Mesenchymal stem cell (in vitro differentiated cells and primary cell): Measurements from ENCODE around the gene RFXAP.

Experiments
- DNase-seq: peaks from one replicate; pipeline ENCODE4 v3.0.0-alpha.2; 2013
- H2AFZ ChIP-seq: one replicate; pipeline ENCODE4 v1.6.1; 2013; ENCODE audit warnings: low read depth, mild to moderate bottlenecking, control low read depth, inconsistent platforms, low read length, moderate library complexity
- H2AK5ac ChIP-seq: 2 replicates; pipeline ENCODE4 v1.6.1; 2013; ENCODE audit warnings: low read length, moderate library complexity, mild to moderate bottlenecking, inconsistent platforms; ENCODE audit not compliant: severe bottlenecking
- H2BK120ac ChIP-seq: one replicate; pipeline ENCODE4 v1.6.1; 2013; ENCODE audit warnings: low read depth, mild to moderate bottlenecking, inconsistent platforms, low read length, moderate library complexity
- H2BK12ac ChIP-seq, 2 experiments: one replicate each; pipeline ENCODE4 v1.6.1; 2013; ENCODE audit warnings: inconsistent platforms in 2 of 2, low read length in 2 of 2, mild to moderate bottlenecking in 2 of 2, moderate library complexity in 2 of 2, control low read depth in 1 of 2
- H2BK15ac ChIP-seq: one replicate; pipeline ENCODE4 v1.6.1; 2013; ENCODE audit warnings: mild to moderate bottlenecking, low read depth, inconsistent platforms; ENCODE audit not compliant: poor library complexity, severe bottlenecking
- H2BK5ac ChIP-seq: 2 replicates; pipeline ENCODE4 v1.6.1; 2013; ENCODE audit warnings: low read depth, mild to moderate bottlenecking, low read length, control low read depth, inconsistent platforms; ENCODE audit not compliant: poor library complexity, severe bottlenecking
- H3K14ac ChIP-seq, 2 experiments: one replicate each; pipeline ENCODE4 v1.6.1; 2013; ENCODE audit warnings: inconsistent platforms in 2 of 2, low read length in 2 of 2, control low read depth in 1 of 2, mild to moderate bottlenecking in 1 of 2, moderate library complexity in 1 of 2
- H3K18ac ChIP-seq, 2 experiments: one replicate each; pipeline ENCODE4 v1.6.1; 2013; ENCODE audit warnings: inconsistent platforms in 2 of 2, low read length in 2 of 2, control low read depth in 1 of 2, low read depth in 1 of 2, mild to moderate bottlenecking in 1 of 2
- H3K23ac ChIP-seq, 2 experiments: one replicate each; pipeline ENCODE4 v1.6.1; 2013; ENCODE audit warnings: inconsistent platforms in 2 of 2, low read length in 2 of 2, mild to moderate bottlenecking in 2 of 2, moderate library complexity in 2 of 2, control low read depth in 1 of 2
- H3K27ac ChIP-seq: 2 replicates; pipeline ENCODE4 v1.5.1; 2013; ENCODE audit warnings: mild to moderate bottlenecking, moderate library complexity, low read length, control low read depth, inconsistent platforms; ENCODE audit not compliant: poor library complexity, severe bottlenecking
- H3K27me3 ChIP-seq, 2 experiments: 2 replicates each; pipeline versions ENCODE4 v1.6.1 to v1.7.0; 2013; ENCODE audit warnings: low read length in 2 of 2, mild to moderate bottlenecking in 2 of 2, moderate library complexity in 2 of 2, control low read depth in 1 of 2, inconsistent platforms in 1 of 2; ENCODE audit not compliant: control insufficient read depth in 1 of 2, insufficient read depth in 1 of 2
- H3K36me3 ChIP-seq, 2 experiments: 2 replicates each; pipeline versions ENCODE4 v1.6.1 to v1.7.0; 2013; ENCODE audit warnings: low read length in 2 of 2, control low read depth in 1 of 2, inconsistent platforms in 1 of 2, low read depth in 1 of 2, mild to moderate bottlenecking in 1 of 2; ENCODE audit not compliant: insufficient read depth in 2 of 2, control insufficient read depth in 1 of 2
- H3K4ac ChIP-seq, 2 experiments: one replicate each; pipeline ENCODE4 v1.6.1; 2013; ENCODE audit warnings: inconsistent platforms in 2 of 2, low read length in 2 of 2, mild to moderate bottlenecking in 2 of 2, moderate library complexity in 2 of 2, control low read depth in 1 of 2, low read depth in 1 of 2
- H3K4me1 ChIP-seq: 2 replicates; pipeline ENCODE4 v1.6.1; 2013; ENCODE audit warnings: low read depth, low read length, control low read depth; ENCODE audit not compliant: control insufficient read depth, insufficient read depth
- H3K4me2 ChIP-seq: 2 replicates; pipeline ENCODE4 v1.6.1; 2013; ENCODE audit warnings: low read length, mild to moderate bottlenecking, inconsistent platforms; ENCODE audit not compliant: poor library complexity, severe bottlenecking
- H3K4me3 ChIP-seq, 2 experiments: 2 replicates each; pipeline versions ENCODE4 v1.5.1 to v1.7.0; 2013; ENCODE audit warnings: low read length in 2 of 2, mild to moderate bottlenecking in 2 of 2, control low read depth in 1 of 2, low read depth in 1 of 2; ENCODE audit not compliant: insufficient read depth in 1 of 2
- H3K79me1 ChIP-seq: replicated peaks from 2 replicates; pipeline ENCODE4 v1.6.1; 2013; ENCODE audit warnings: mild to moderate bottlenecking, control low read depth, low read length, inconsistent platforms; ENCODE audit not compliant: poor library complexity, severe bottlenecking
- H3K9ac ChIP-seq: 2 replicates; pipeline ENCODE4 v1.7.0; 2013; ENCODE audit warnings: mild to moderate bottlenecking, low read length, moderate library complexity
- H3K9me3 ChIP-seq: 2 replicates; pipeline ENCODE4 v1.7.0; 2013; ENCODE audit warnings: mild to moderate bottlenecking, low read length; ENCODE audit not compliant: control insufficient read depth
- H4K8ac ChIP-seq: one replicate; pipeline ENCODE4 v1.6.1; 2013; ENCODE audit warnings: inconsistent platforms, mild to moderate bottlenecking, low read length, moderate library complexity
- H4K91ac ChIP-seq: one replicate; pipeline ENCODE4 v1.6.1; 2013; ENCODE audit warnings: mild to moderate bottlenecking, low read length, inconsistent platforms
- WGBS: methylation state at CpG from one replicate; pipeline ENCODE4 v1.1.7; 2013; ENCODE audit warnings: mixed read lengths; 5-methylcytosine and 5-hydroxymethylcytosine counted together

Gene RFXAP

GRCh38 chr13:36774931-36775330 lies 44.1 kb upstream of the RFXAP start:
- Histone ChIP-seq H3K9me3 (no peaks in the 10 kb centered on the region), H3K79me1 (no peaks in the 10 kb centered on the region), H3K4ac (no peak overlapping the region), H2AFZ (no peak overlapping the region), H3K4me3 (no peak overlapping the region), H3K4me1 (peaks cover 5% of the 10 kb centered on the region), H3K14ac (no peak overlapping the region), H4K8ac (no peak overlapping the region), H3K9ac (no peak overlapping the region), H3K4me2 (no peak overlapping the region), H2BK5ac (no peak overlapping the region), H2AK5ac (no peak overlapping the region), H3K27ac (no peak overlapping the region), H3K27me3 (peaks cover 0 to 15% of the 10 kb centered on the region in 2 experiments), H2BK12ac (no peak overlapping the region), H3K23ac (no peak overlapping the region), H3K18ac (no peak overlapping the region), H4K91ac (no peak overlapping the region), H2BK120ac (no peak overlapping the region), H3K36me3 (no peaks in the 10 kb centered on the region), H2BK15ac (no peak overlapping the region)
- DNase-seq = no peak
- 77% methylated on average over 5 of the region's 5 CpGs for WGBS

GRCh38 chr13:36776175-36776574 lies 42.8 kb upstream of the RFXAP start:
- Histone ChIP-seq H2BK15ac (no peak overlapping the region), H3K4me2 (no peak overlapping the region), H3K4me3 (no peak overlapping the region), H2BK5ac (no peak overlapping the region), H2AK5ac (no peak overlapping the region), H3K9me3 (no peaks in the 10 kb centered on the region), H4K8ac (no peak overlapping the region), H2BK120ac (no peak overlapping the region), H3K14ac (no peak overlapping the region), H3K18ac (no peak overlapping the region), H3K4me1 (peaks cover 5% of the 10 kb centered on the region), H3K23ac (no peak overlapping the region), H2AFZ (no peak overlapping the region), H2BK12ac (no peak overlapping the region), H3K27me3 (peaks cover 0 to 15% of the 10 kb centered on the region in 2 experiments), H3K9ac (no peak overlapping the region), H3K79me1 (no peaks in the 10 kb centered on the region), H3K36me3 (no peaks in the 10 kb centered on the region), H3K4ac (no peak overlapping the region), H4K91ac (no peak overlapping the region), H3K27ac (no peak overlapping the region)
- DNase-seq = no peak

- Histone ChIP-seq H4K91ac (no peak overlapping the region), H3K4me2 (peak overlapping the region; percentile 57), H3K23ac (no peak overlapping the region), H2BK12ac (no peak overlapping the region), H3K4me1 (peaks cover 5% of the 10 kb centered on the region), H2AFZ (no peak overlapping the region), H3K4ac (no peak overlapping the region), H3K27ac (peak overlapping the region; percentile 49), H2BK15ac (no peak overlapping the region), H3K9me3 (no peaks in the 10 kb centered on the region), H3K36me3 (no peaks in the 10 kb centered on the region), H3K27me3 (peaks cover 0 to 15% of the 10 kb centered on the region in 2 experiments), H4K8ac (no peak overlapping the region), H3K4me3 (peak overlapping the region; percentile 38 to 56), H2AK5ac (no peak overlapping the region), H3K14ac (no peak overlapping the region), H2BK5ac (no peak overlapping the region), H3K79me1 (no peaks in the 10 kb centered on the region), H3K18ac (peak overlapping the region in 1 of 2 experiments; percentile 7), H3K9ac (no peak overlapping the region), H2BK120ac (no peak overlapping the region)
- DNase-seq = peak; percentile 75
- 22% methylated on average over 6 of the region's 8 CpGs for WGBS
Observed at GRCh38 chr13:36778083-36778671, 40.8 kb upstream of the RFXAP start.

- H2AFZ ChIP-seq = no peak overlapping the region
- no peak overlapping the region for H3K4me2 ChIP-seq
- WGBS = 42% methylated on average over 3 of the region's 3 CpGs
- no peaks in the 10 kb centered on the region for H3K36me3 ChIP-seq
- no peak overlapping the region for H4K8ac ChIP-seq
- H2BK15ac ChIP-seq = no peak overlapping the region
- H3K9me3 ChIP-seq = no peaks in the 10 kb centered on the region
- H3K18ac ChIP-seq = no peak overlapping the region
- no peak overlapping the region for H3K27ac ChIP-seq
- no peak overlapping the region for H2BK5ac ChIP-seq
- no peak overlapping the region for H2BK12ac ChIP-seq
- H4K91ac ChIP-seq = no peak overlapping the region
- no peak overlapping the region for H3K4me3 ChIP-seq
- H2BK120ac ChIP-seq = no peak overlapping the region
- no peak overlapping the region for H3K4ac ChIP-seq
- H2AK5ac ChIP-seq = no peak overlapping the region
- DNase-seq = no peak
- H3K23ac ChIP-seq = no peak overlapping the region
- peaks cover 0 to 4% of the 10 kb centered on the region in 2 experiments for H3K27me3 ChIP-seq
- no peaks in the 10 kb centered on the region for H3K79me1 ChIP-seq
- peaks cover 2% of the 10 kb centered on the region for H3K4me1 ChIP-seq
- no peak overlapping the region for H3K9ac ChIP-seq
- H3K14ac ChIP-seq = no peak overlapping the region
Observed at GRCh38 chr13:36783890-36784289, 35.1 kb upstream of the RFXAP start.
